Effector memory CD8-positive, alpha-beta T cell (primary cell): ENCODE data around the gene CYB5B.

ENCODE experiments used
- ATAC-seq: fragments of 150-1000 bp; cut with Tn5 transposase; replicated peaks from 2 replicates; pipeline ENCODE4 v1.10.0; 2021; ENCODE audit warnings: mild to moderate bottlenecking, moderate library complexity
- DNase-seq, 3 experiments: peaks; one replicate each; pipeline ENCODE4 v3.0.0; 2021
- H3K27ac Mint-ChIP-seq, 2 donors: one replicate each; pipeline ENCODE4 v1.8.0; 2022; ENCODE audit warnings: mild to moderate bottlenecking in 2 of 2, mixed read lengths in 2 of 2, moderate library complexity in 2 of 2
- H3K27me3 Mint-ChIP-seq, 2 donors: one replicate each; pipeline ENCODE4 v1.8.0; 2022; ENCODE audit warnings: mixed read lengths in 2 of 2
- H3K36me3 Mint-ChIP-seq: one replicate; pipeline ENCODE4 v1.8.0; 2022; ENCODE audit warnings: mild to moderate bottlenecking, moderate library complexity, mixed read lengths; ENCODE audit not compliant: insufficient read depth
- H3K4me1 Mint-ChIP-seq, 2 donors: one replicate each; pipeline ENCODE4 v1.8.0; 2022; ENCODE audit warnings: low read depth in 2 of 2, mixed read lengths in 2 of 2
- H3K4me3 Mint-ChIP-seq, 2 donors: one replicate each; pipeline ENCODE4 v1.8.0; 2022; ENCODE audit warnings: mild to moderate bottlenecking in 2 of 2, mixed read lengths in 2 of 2, moderate library complexity in 2 of 2
- H3K9me3 Mint-ChIP-seq, 2 donors: one replicate each; pipeline ENCODE4 v1.8.0; 2022; ENCODE audit warnings: mixed read lengths in 2 of 2

Gene CYB5B

DNA sequence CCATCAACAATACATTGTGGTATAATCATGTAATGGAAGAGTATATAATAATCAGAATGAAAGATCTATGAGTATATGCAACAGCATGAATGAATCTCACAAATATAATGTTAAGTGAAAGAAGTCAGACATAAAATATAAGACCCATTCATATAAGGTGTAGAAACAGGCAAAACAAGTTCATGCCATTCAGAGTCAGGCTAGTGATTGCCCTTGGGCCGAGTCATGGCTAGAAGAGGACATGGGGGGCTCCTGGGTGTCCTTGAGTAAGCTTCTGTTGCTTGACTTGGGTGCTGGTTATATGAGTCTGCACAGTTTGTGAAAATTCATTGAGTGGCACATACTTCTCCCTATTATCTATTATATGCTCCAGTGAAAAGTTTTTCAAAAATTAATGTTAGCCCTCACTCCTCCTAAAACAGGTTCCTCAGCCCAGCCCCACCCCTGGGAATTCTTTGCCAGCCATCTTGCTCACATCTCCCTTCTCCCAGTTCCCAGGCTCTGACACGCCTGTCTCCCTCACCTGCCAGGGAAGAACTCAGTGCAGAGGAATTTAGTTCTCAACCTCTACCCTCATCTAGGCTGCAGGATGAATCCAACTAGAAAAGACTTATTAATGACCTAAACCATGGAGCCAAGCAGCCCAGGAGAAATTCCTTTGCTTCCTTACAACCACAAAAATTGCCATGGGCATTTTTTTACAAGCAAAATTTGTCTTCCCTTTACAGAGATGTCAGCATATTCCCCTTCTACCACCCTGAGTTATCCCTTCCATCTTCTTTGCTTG lies 89.0 kb downstream of the CYB5B start:
- Mint-ChIP-seq H3K27ac (no peak overlapping the region), H3K9me3 (no peaks in the 10 kb centered on the region), H3K27me3 (no peaks in the 10 kb centered on the region), H3K36me3 (peaks cover 4% of the 10 kb centered on the region), H3K4me3 (no peak overlapping the region), H3K4me1 (peaks cover 0 to 1% of the 10 kb centered on the region in 2 donors)
- ATAC-seq, result no peak
- DNase-seq, result no peak

DNA sequence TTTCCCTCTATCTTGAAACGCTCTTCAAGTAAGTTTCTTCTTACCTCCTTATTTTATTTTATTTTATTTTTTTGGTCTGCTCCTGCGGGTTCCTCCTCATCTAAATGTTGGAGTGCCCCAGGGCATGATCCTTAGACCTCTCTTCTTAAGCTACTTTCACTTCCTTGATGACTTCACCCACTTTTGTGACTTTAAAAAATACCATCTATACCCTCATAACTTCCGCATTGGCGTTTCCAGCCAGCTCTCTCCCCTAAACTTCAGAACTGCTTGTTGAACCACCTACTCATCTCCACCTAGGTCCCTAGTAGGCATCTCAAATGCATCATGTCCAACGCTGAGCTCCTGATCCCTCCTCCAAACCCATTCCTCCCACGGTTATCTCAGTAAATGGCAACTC lies 89.9 kb downstream of the CYB5B start:
- H3K36me3 Mint-ChIP-seq, result peaks cover 4% of the 10 kb centered on the region
- no peak for ATAC-seq
- H3K27ac Mint-ChIP-seq, result no peak overlapping the region
- no peaks in the 10 kb centered on the region for H3K27me3 Mint-ChIP-seq
- no peak overlapping the region for H3K4me3 Mint-ChIP-seq
- H3K4me1 Mint-ChIP-seq, result peaks cover 0 to 1% of the 10 kb centered on the region in 2 donors
- no peak for DNase-seq
- no peaks in the 10 kb centered on the region for H3K9me3 Mint-ChIP-seq
